GM10266 (cell line): ENCODE data around the gene TRAF3IP1.

Source experiments
- DNase-seq: peaks from one replicate; pipeline ENCODE4 v3.0.0; 2012; ENCODE audit errors: extremely low spot score
- CTCF ChIP-seq: IDR thresholded peaks from 2 replicates; pipeline ENCODE4 v1.5.1; 2012; ENCODE audit warnings: mild to moderate bottlenecking, low read depth; ENCODE audit not compliant: control insufficient read depth, insufficient read depth; ENCODE audit errors: missing control alignments

The TRAF3IP1 gene

GRCh38 chr2:238433941-238434845, 113.9 kb downstream of the TRAF3IP1 start:
- DNase-seq = no peak
- no peak for TF ChIP-seq CTCF

GRCh38 chr2:238434846-238435751, 114.8 kb downstream of the TRAF3IP1 start:
- DNase-seq = no peak
- no peak for TF ChIP-seq CTCF

GRCh38 chr2:238435752-238436096, 115.4 kb downstream of the TRAF3IP1 start:
- TF ChIP-seq CTCF = no peak
- no peak for DNase-seq

GRCh38 chr2:238438856-238439849, 118.8 kb downstream of the TRAF3IP1 start:
- no peak for DNase-seq
- no peak for TF ChIP-seq CTCF

- DNase-seq = no peak
- TF ChIP-seq CTCF = no peak
Observed at GRCh38 chr2:238439917-238440316, 119.6 kb downstream of the TRAF3IP1 start.

GRCh38 chr2:238440331-238440730, 120.0 kb downstream of the TRAF3IP1 start:
- no peak for TF ChIP-seq CTCF

More at GRCh38 chr2:238440331-238440730, 120.0 kb downstream of the TRAF3IP1 start:
- no peak for DNase-seq
